ENCODE results near the gene HOXC9.

Gene HOXC9

DNA sequence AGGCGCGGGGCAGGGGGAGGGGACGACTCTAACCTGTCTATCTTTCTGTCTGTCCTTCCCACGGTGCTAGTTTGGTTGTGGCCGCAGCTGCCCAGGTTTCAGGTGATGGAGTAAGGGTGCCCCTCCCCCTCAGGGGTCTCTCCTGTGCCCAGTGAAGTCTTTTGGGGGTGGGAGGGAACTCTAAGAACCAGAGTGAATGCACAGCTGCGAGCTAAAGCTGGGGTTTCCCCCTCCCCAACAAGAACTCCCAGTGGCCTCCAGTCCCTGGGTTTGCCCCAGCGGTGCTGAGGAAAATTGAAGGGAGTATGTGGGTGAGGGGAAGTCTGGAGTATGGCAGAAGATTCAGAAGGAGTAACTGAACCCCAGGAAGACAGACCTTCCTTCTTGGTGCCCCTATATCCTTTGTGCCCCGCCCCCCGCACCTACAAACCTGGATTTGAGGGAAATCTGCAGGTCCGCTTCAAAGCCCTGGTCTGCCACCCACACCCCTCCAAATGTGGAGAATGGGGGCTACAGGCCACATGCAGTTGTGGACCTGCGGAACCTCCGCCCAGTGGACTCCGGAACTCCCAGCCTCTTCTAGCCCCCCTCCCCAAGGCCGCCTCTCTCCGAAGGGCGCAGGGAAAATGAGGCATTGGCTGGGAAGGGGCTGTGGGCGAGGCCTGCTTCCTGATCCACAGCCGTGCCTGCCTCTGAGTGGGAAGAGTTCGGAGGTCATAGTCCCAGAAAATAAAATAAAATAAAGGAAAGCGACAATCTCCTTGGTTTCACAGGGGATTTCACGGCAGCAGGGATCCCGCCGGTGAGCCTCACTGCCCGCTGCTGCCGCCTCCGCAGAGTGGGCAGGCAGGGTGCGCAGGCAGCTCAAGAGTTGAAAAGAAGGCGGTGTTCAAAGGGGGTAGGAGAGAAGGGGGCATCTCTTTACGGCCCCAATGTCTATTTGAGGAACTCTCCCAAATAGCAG is 3.4 kb upstream of the HOXC9 start:
- TF ChIP-seq, protein P1, sequence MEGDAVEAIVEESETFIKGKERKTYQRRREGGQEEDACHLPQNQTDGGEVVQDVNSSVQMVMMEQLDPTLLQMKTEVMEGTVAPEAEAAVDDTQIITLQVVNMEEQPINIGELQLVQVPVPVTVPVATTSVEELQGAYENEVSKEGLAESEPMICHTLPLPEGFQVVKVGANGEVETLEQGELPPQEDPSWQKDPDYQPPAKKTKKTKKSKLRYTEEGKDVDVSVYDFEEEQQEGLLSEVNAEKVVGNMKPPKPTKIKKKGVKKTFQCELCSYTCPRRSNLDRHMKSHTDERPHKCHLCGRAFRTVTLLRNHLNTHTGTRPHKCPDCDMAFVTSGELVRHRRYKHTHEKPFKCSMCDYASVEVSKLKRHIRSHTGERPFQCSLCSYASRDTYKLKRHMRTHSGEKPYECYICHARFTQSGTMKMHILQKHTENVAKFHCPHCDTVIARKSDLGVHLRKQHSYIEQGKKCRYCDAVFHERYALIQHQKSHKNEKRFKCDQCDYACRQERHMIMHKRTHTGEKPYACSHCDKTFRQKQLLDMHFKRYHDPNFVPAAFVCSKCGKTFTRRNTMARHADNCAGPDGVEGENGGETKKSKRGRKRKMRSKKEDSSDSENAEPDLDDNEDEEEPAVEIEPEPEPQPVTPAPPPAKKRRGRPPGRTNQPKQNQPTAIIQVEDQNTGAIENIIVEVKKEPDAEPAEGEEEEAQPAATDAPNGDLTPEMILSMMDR (IDR thresholded peaks at IDR 0.05; ENCODE audit: low read depth, low read length) = no peak
- DNase-seq (ENCODE audit: extremely low read depth, low read depth) = no peak

DNA sequence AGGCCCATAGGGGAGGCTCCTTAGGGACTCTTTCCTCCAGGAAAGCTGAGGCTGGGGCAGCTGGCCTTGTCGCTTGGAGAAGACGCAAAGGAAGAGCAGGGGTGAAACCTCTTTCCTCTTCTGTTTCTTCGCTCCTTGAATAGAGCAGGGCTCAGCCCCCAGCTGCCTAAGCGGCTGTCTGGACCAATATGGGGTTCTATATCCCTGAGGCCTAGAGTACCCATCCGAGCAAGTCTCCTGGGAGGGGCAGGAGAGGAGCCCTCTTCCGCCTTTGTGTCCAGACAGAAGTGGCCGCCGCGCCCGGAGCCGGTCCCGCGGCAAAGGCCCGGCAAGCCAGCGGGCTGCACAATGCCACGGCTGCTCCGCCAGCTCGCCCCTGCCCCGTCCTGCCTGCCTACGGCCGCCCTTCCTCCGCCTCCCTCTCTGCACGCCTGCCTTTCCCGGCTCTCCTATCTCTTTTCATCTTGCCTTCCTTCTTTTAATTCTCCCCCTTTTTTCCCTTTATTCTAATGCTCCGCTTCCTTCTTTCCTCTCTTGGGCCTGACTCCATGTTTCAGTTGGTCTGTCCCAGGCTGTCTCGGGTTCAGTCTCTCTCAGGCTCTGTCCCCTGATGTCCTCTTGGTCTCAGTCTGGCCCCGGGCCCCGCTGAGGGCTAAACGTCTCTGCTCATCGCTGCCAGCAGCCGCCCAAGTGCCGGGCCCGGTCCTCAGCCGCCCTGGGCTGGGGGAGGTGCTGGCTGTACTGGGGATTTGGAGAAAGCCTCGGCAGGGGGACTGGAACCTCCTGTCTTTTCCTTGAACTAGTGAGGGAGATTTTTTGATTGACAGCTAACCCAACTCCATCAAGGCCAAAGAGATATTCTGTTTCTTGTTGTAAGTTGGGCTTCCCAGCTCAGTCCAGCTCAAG is 2.5 kb upstream of the HOXC9 start:
- TF ChIP-seq, protein P1 (IDR thresholded peaks at IDR 0.05; ENCODE audit: low read depth, low read length) = no peak
- DNase-seq (ENCODE audit: extremely low read depth, low read depth) = no peak

DNA sequence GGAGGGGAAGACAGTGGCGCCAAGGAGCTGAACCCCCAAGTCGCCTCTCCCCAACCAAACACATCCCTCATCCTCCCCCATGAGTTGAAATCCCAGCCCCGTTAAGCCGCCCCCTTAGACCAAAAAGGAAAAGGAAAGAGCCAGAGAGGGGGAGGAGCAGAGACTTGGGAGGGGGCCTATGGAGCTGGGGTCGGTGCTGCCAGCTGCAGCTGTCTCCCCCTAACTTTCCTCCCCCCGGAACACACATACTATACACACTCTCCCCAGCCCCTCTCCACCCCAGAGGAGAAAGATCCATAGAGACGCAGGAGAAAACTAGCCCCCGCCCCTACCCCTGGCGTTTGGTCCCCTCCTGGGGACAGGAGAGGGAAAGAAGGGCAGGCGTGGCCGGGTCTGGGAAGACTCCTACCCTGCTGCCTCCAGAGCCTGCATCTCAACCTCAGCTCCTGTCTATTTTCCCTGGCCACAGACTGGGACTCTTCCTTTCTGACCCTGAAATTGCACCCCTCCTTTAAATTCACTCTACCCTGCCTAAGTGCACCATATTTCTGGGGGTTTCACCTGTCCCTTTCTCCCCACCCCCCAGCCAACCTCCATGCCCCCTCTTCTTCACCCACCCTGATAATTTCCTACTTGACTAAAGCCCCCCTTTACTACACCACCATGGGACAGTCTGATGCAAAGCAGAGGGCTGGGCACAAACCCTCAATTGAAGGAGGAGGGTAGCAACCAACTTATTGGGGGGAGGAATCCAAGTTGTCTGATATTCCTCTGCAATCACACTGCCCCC is 1.7 kb upstream of the HOXC9 start:
- DNase-seq (ENCODE audit: extremely low read depth, low read depth) = no peak
- TF ChIP-seq, protein P1 (IDR thresholded peaks at IDR 0.05; ENCODE audit: low read depth, low read length) = no peak

DNA sequence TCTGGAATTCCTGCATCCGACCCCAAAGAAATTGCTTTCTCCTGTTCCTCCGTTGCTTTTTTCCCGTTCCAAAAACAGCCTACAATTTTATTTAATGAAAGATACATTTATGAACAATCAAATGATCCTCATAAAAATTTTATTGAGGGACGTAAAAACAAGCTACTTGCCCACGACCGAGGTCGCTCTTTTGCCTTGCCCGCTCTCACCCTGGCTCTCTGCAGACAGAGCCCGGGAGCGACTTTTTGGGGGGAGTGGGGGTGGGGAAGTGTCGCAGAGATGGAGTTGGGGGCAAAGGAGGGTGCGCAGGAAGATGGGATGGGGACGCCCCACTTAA is 1.1 kb upstream of the HOXC9 start:
- TF ChIP-seq, protein P1 (IDR thresholded peaks at IDR 0.05; ENCODE audit: low read depth, low read length) = no peak
- no peak for DNase-seq (ENCODE audit: extremely low read depth, low read depth)

DNA sequence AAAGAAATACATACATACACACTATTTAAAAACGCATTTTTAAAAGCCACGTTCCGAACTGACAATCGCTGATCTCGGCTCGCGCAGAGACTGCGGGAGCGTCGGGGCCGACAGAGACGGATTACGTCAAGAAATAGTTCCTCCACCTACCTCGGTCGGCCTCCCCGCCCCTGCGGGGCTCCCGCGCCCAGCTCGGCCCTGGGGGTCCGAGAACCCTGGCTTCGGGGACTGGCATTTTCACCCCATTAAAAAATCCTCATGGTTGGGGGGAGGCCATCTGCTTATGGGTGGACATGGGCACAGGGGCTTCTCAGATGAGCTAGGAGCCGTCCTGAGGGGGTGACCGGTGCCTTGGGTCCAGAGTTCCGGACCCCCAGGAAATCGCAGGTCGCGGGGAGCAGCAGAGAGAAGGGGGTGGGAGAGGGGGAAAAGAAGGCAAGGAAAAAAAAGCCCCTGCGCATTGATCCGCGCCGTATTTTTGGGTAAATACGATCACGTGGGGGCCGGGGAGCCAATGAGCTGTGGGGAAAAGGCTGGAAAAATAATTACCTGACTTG is 324 bp upstream of the HOXC9 start:
- TF ChIP-seq, protein P1 (IDR thresholded peaks at IDR 0.05; ENCODE audit: low read depth, low read length) = no peak
- DNase-seq (ENCODE audit: extremely low read depth, low read depth) = no peak

DNA sequence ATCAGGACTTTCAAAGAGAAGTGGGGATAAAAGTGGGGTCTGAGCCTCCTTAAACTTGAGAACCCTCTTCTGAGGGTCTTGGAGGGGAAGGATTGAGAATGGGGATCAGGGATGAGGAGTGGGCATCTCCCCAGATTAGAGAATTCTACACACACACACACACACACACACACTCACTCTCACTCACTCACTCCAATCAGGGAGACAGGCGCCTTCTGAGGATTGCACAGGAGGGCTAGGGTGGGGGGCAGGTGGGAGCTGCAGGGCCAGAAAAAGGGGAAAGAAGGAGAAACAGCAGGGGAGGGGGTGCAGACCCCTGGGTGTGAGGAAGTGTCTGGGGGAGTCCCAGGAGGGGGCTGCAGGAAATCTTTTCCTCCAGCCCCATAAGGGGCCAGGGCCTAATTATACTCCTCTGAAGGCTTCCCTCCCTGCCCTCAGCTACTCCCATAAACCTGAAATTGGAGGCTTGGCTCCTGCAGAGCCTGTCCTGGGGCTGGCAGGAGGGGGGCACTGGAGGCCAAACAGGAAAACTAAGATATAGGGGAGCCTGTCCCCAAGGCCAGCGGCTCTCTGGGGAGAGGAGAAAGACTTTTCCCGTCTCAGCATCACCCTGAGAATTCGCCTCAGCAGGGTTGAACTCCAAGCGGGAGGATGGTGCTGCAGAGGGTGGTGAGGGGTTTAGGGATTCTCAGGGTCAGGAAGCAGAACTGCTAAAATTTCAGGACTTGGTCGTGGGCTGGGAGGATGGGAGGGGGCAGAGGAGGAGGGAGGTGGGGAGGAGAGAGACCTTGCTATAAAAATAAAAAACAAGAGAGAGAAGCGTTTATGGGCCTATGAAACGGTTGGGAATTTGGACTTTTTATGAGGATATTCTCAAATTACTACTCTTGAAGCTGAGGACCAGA is 1.6 kb downstream of the HOXC9 start:
- no peak for DNase-seq (ENCODE audit: extremely low read depth, low read depth)
- TF ChIP-seq, protein P1 (IDR thresholded peaks at IDR 0.05; ENCODE audit: low read depth, low read length) = no peak
